HEK293 (cell line): ENCODE results near the gene CABP4.

Experiments
- BCL11B ChIP-seq: fragments of 450-650 bp; formaldehyde crosslinking; IDR thresholded peaks from 2 replicates; pipeline ENCODE4 v1.5.1; 2016; ENCODE audit warnings: low read depth, missing biosample characterization, missing genetic modification characterization
- EGR2 ChIP-seq: fragments of 450-650 bp; formaldehyde crosslinking; IDR thresholded peaks from 2 replicates; pipeline ENCODE4 v1.5.1; 2016; ENCODE audit warnings: low read depth, missing biosample characterization, missing genetic modification characterization
- FEZF1 ChIP-seq: fragments of 450-650 bp; formaldehyde crosslinking; IDR thresholded peaks from 2 replicates; pipeline ENCODE4 v1.5.1; 2016; ENCODE audit warnings: missing biosample characterization, missing genetic modification characterization
- GLI2 ChIP-seq: fragments of 450-650 bp; formaldehyde crosslinking; IDR thresholded peaks from 2 replicates; pipeline ENCODE4; 2017; ENCODE audit warnings: missing biosample characterization, missing genetic modification characterization, low read depth, borderline replicate concordance
- HIC1 ChIP-seq: fragments of 450-650 bp; formaldehyde crosslinking; IDR thresholded peaks from 2 replicates; pipeline ENCODE4 v1.5.1; 2016; ENCODE audit warnings: missing biosample characterization, missing genetic modification characterization
- HOXA7 ChIP-seq: sonication (generic); formaldehyde crosslinking; IDR thresholded peaks from 2 replicates; pipeline ENCODE4 v1.8.1; 2022; ENCODE audit warnings: missing genetic modification reagents, borderline replicate concordance
- HOXC10 ChIP-seq: sonication (generic); formaldehyde crosslinking; IDR thresholded peaks from 2 replicates; pipeline ENCODE4 v1.8.1; 2023; ENCODE audit warnings: mild to moderate bottlenecking, missing genetic modification reagents
- MEIS1 ChIP-seq: sonication (generic); formaldehyde crosslinking; IDR thresholded peaks from 2 replicates; pipeline ENCODE4 v1.8.1; 2022; ENCODE audit warnings: missing genetic modification reagents, mild to moderate bottlenecking, borderline replicate concordance
- PRDM10 ChIP-seq: fragments of 450-650 bp; formaldehyde crosslinking; IDR thresholded peaks from 2 replicates; pipeline ENCODE4 v1.5.1; 2016; ENCODE audit warnings: missing biosample characterization, missing genetic modification characterization
- PRDM4 ChIP-seq: fragments of 450-650 bp; formaldehyde crosslinking; IDR thresholded peaks from 2 replicates; pipeline ENCODE4 v1.5.1; 2017; ENCODE audit warnings: missing biosample characterization, missing genetic modification characterization
- SP2 ChIP-seq: fragments of 450-650 bp; formaldehyde crosslinking; IDR thresholded peaks from 2 replicates; pipeline ENCODE4 v1.5.1; 2016; ENCODE audit warnings: missing biosample characterization, missing genetic modification characterization
- SP7 ChIP-seq: fragments of 450-650 bp; formaldehyde crosslinking; IDR thresholded peaks from 2 replicates; pipeline ENCODE4 v1.5.1; 2016; ENCODE audit warnings: missing biosample characterization, missing genetic modification characterization
- WT1 ChIP-seq: fragments of 450-650 bp; formaldehyde crosslinking; IDR thresholded peaks from 2 replicates; pipeline ENCODE4 v1.5.1; 2016; ENCODE audit warnings: missing biosample characterization, missing genetic modification characterization
- ZBTB44 ChIP-seq: fragments of 450-650 bp; IDR thresholded peaks from 2 replicates; pipeline ENCODE4 v1.5.1; 2018; ENCODE audit warnings: missing biosample characterization, mild to moderate bottlenecking, missing genetic modification characterization
- ZBTB7A ChIP-seq: fragments of 450-650 bp; formaldehyde crosslinking; IDR thresholded peaks from 2 replicates; pipeline ENCODE4 v1.5.1; 2016; ENCODE audit warnings: low read depth, missing biosample characterization, missing genetic modification characterization
- ZBTB8A ChIP-seq: fragments of 450-650 bp; formaldehyde crosslinking; IDR thresholded peaks from 2 replicates; pipeline ENCODE4 v1.5.1; 2016; ENCODE audit warnings: missing biosample characterization, missing genetic modification characterization
- ZEB2 ChIP-seq: fragments of 450-650 bp; formaldehyde crosslinking; IDR thresholded peaks from 2 replicates; pipeline ENCODE4 v1.5.1; 2016; ENCODE audit warnings: missing biosample characterization, missing genetic modification characterization
- ZFHX2 ChIP-seq: fragments of 450-650 bp; formaldehyde crosslinking; conservative IDR thresholded peaks from 2 replicates; pipeline ENCODE4 v1.5.1; 2016; ENCODE audit warnings: missing biosample characterization, missing genetic modification characterization
- ZNF140 ChIP-seq: fragments of 450-650 bp; formaldehyde crosslinking; IDR thresholded peaks from 2 replicates; pipeline ENCODE4 v1.5.1; 2016; ENCODE audit warnings: missing biosample characterization, missing genetic modification characterization
- ZNF174 ChIP-seq: fragments of 450-650 bp; formaldehyde crosslinking; IDR thresholded peaks from 2 replicates; pipeline ENCODE4 v1.5.0; 2017; ENCODE audit warnings: missing biosample characterization, mild to moderate bottlenecking, missing genetic modification characterization
- ZNF239 ChIP-seq: fragments of 450-650 bp; formaldehyde crosslinking; IDR thresholded peaks from 2 replicates; pipeline ENCODE4 v1.5.1; 2016; ENCODE audit warnings: missing biosample characterization, missing genetic modification characterization
- ZNF311 ChIP-seq: fragments of 450-650 bp; formaldehyde crosslinking; IDR thresholded peaks from 2 replicates; pipeline ENCODE4 v1.5.1; 2017; ENCODE audit warnings: missing biosample characterization, missing genetic modification characterization, borderline replicate concordance
- ZNF366 ChIP-seq: fragments of 450-650 bp; formaldehyde crosslinking; conservative IDR thresholded peaks from 2 replicates; pipeline ENCODE4 v1.5.1; 2016; ENCODE audit warnings: missing biosample characterization, missing genetic modification characterization
- ZNF423 ChIP-seq: fragments of 450-650 bp; formaldehyde crosslinking; IDR thresholded peaks from 2 replicates; pipeline ENCODE4 v1.5.1; 2016; ENCODE audit warnings: missing biosample characterization, missing genetic modification characterization
- ZNF514 ChIP-seq: fragments of 450-650 bp; formaldehyde crosslinking; IDR thresholded peaks from 2 replicates; pipeline ENCODE4 v1.5.1; 2016; ENCODE audit warnings: missing biosample characterization, missing genetic modification characterization
- ZNF529 ChIP-seq: fragments of 450-650 bp; formaldehyde crosslinking; IDR thresholded peaks from 2 replicates; pipeline ENCODE4 v1.5.1; 2017; ENCODE audit warnings: missing genetic modification characterization, missing biosample characterization; ENCODE audit not compliant: insufficient replicate concordance
- ZNF548 ChIP-seq: fragments of 450-650 bp; formaldehyde crosslinking; IDR thresholded peaks from 2 replicates; pipeline ENCODE4 v1.5.1; 2016; ENCODE audit warnings: missing biosample characterization, missing genetic modification characterization
- ZNF624 ChIP-seq: fragments of 450-650 bp; formaldehyde crosslinking; IDR thresholded peaks from 2 replicates; pipeline ENCODE4 v1.5.1; 2017; ENCODE audit warnings: missing biosample characterization, missing genetic modification characterization
- ZNF701 ChIP-seq: fragments of 450-650 bp; formaldehyde crosslinking; IDR thresholded peaks from 2 replicates; pipeline ENCODE4 v1.5.1; 2016; ENCODE audit warnings: missing biosample characterization, missing genetic modification characterization
- ZNF830 ChIP-seq: fragments of 450-650 bp; IDR thresholded peaks from 2 replicates; pipeline ENCODE4 v1.5.0; 2018; ENCODE audit warnings: missing biosample characterization, missing genetic modification characterization, low read depth, mild to moderate bottlenecking, moderate library complexity
- ZSCAN16 ChIP-seq: fragments of 450-650 bp; formaldehyde crosslinking; IDR thresholded peaks from 2 replicates; pipeline ENCODE4 v1.5.1; 2016; ENCODE audit warnings: missing biosample characterization, missing genetic modification characterization

The CABP4 gene

GRCh38 chr11:67436459-67437081 is 18.6 kb upstream of the CABP4 start (continued):
- TF ChIP-seq ZNF830 (tag by site-specific recombination) (no peak), ZBTB8A (0 out of 2 replicates have a peak, but pooled peaks have one; percentile 24), ZNF548 (tag by site-specific recombination) (no peak), ZFHX2 (tag by site-specific recombination) (peak; percentile 35; the same call in 1 of the 2 replicates), ZNF624 (tag by site-specific recombination) (no peak), BCL11B (tag by site-specific recombination) (peak; percentile 28; the same call in 1 of the 2 replicates), HIC1 (tag by site-specific recombination) (no peak), PRDM10 (tag by site-specific recombination) (0 out of 2 replicates have a peak, but pooled peaks have one; percentile 14), ZNF239 (tag by site-specific recombination) (no peak), ZNF701 (no peak), ZBTB44 (tag by site-specific recombination) (peak; percentile 38; the same call in 1 of the 2 replicates), ZSCAN16 (tag by site-specific recombination) (no peak), ZNF174 (tag by site-specific recombination) (no peak), EGR2 (peak; percentile 55; the same call in 1 of the 2 replicates), HOXA7 (CRISPR knock-in tag) (no peak), PRDM4 (tag by site-specific recombination) (no peak), FEZF1 (tag by site-specific recombination) (no peak), SP2 (tag by site-specific recombination) (peak; percentile 47), ZBTB7A (no peak), MEIS1 (no peak), SP7 (tag by site-specific recombination) (peak; percentile 77), ZNF514 (tag by site-specific recombination) (no peak), ZNF423 (no peak), ZNF311 (tag by site-specific recombination) (no peak), ZNF366 (tag by site-specific recombination) (peak; percentile 57), GLI2 (tag by site-specific recombination) (no peak), ZEB2 (tag by site-specific recombination) (no peak), HOXC10 (CRISPR knock-in tag) (no peak), ZNF529 (tag by site-specific recombination) (no peak), ZNF140 (tag by site-specific recombination) (no peak), WT1 (peak; percentile 77; the same call in 1 of the 2 replicates)
